Osteoblast (primary cell): ENCODE data around the gene LRRC4B. TPM values are rescaled to one million over a fixed set of nuclear protein-coding genes. Genes with fewer than 3 reads are reported as not detected.

Source experiments
- DNase-seq: peaks from one replicate; pipeline ENCODE4 v3.0.0; 2011; ENCODE audit warnings: low spot score, mixed read lengths; ENCODE audit not compliant: insufficient read length; ENCODE audit errors: missing footprints
- H2AFZ ChIP-seq: 2 replicates; pipeline ENCODE4 v1.6.0; 2011; ENCODE audit warnings: mild to moderate bottlenecking, low read length
- H3K27ac ChIP-seq: 2 replicates; pipeline ENCODE4 v1.5.1; 2011; ENCODE audit warnings: mild to moderate bottlenecking, low read depth, low read length, moderate library complexity
- H3K27me3 ChIP-seq: 2 replicates; pipeline ENCODE4 v1.6.0; 2012; ENCODE audit warnings: mild to moderate bottlenecking, control low read depth, inconsistent platforms, low read length, moderate library complexity; ENCODE audit not compliant: insufficient read depth
- H3K36me3 ChIP-seq: 2 replicates; pipeline ENCODE4 v1.5.1; 2011; ENCODE audit warnings: mild to moderate bottlenecking, low read length, control low read depth, moderate library complexity; ENCODE audit not compliant: insufficient read depth
- H3K4me1 ChIP-seq: 2 replicates; pipeline ENCODE4 v1.5.1; 2011; ENCODE audit warnings: mild to moderate bottlenecking, low read length, control low read depth, moderate library complexity; ENCODE audit not compliant: insufficient read depth
- H3K4me2 ChIP-seq: 2 replicates; pipeline ENCODE4 v1.6.0; 2011; ENCODE audit warnings: mild to moderate bottlenecking, low read length; ENCODE audit not compliant: insufficient read depth
- H3K4me3 ChIP-seq: fragments of 200-600 bp; sonication (generic); 3 replicates; pipeline ENCODE4 v1.5.1; 2012; ENCODE audit warnings: mild to moderate bottlenecking, low read length, inconsistent platforms; ENCODE audit not compliant: insufficient read depth
- H3K79me2 ChIP-seq: 2 replicates; pipeline ENCODE4 v1.6.0; 2012; ENCODE audit warnings: mild to moderate bottlenecking, low read length, control low read depth, inconsistent platforms; ENCODE audit not compliant: insufficient read depth
- H3K9me3 ChIP-seq: 2 replicates; pipeline ENCODE4 v1.5.1; 2011; ENCODE audit warnings: low read depth, low read length, control low read depth
- H4K20me1 ChIP-seq: 2 replicates; pipeline ENCODE4 v1.6.0; 2012; ENCODE audit warnings: mild to moderate bottlenecking, low read length, control low read depth; ENCODE audit not compliant: insufficient read depth
- CTCF ChIP-seq: IDR thresholded peaks from 2 replicates; pipeline ENCODE4 v1.5.1; 2011; ENCODE audit warnings: mild to moderate bottlenecking, low read depth, low read length, moderate library complexity; ENCODE audit errors: extremely low read depth
- total RNA-seq: library from RNA; depleted of rRNA; stranded (reverse); fragments of >200 nt; gene quantifications from 2 replicates; pipeline ENCODE4 v1.2.3, GENCODE V29; 2012

Gene LRRC4B
- total RNA-seq, 1 donor, result not detected

- no peak overlapping the region for H2AFZ ChIP-seq
- no peak for TF ChIP-seq CTCF
- H3K36me3 ChIP-seq, result no peaks in the 10 kb centered on the region
- H3K27ac ChIP-seq, result no peak overlapping the region
- DNase-seq, result peak; percentile 64
- no peaks in the 10 kb centered on the region for H3K9me3 ChIP-seq
- H3K4me2 ChIP-seq, result no peak overlapping the region
- no peaks in the 10 kb centered on the region for H3K79me2 ChIP-seq
- no peaks in the 10 kb centered on the region for H3K4me1 ChIP-seq
- peaks cover 14% of the 10 kb centered on the region for H3K27me3 ChIP-seq
- no peaks in the 10 kb centered on the region for H4K20me1 ChIP-seq
- H3K4me3 ChIP-seq, result no peak overlapping the region
These were observed 5.9 kb downstream of the LRRC4B start for GRCh38 chr19:50562329-50562728.

GRCh38 chr19:50559636-50560035, 8.6 kb downstream of the LRRC4B start:
- peaks cover 3% of the 10 kb centered on the region for H3K4me1 ChIP-seq
- H3K27ac ChIP-seq, result no peak overlapping the region
- no peak overlapping the region for H2AFZ ChIP-seq
- no peaks in the 10 kb centered on the region for H3K36me3 ChIP-seq
- TF ChIP-seq CTCF, result no peak
- peaks cover 9% of the 10 kb centered on the region for H3K27me3 ChIP-seq
- H3K9me3 ChIP-seq, result no peaks in the 10 kb centered on the region
- DNase-seq, result no peak
- H3K79me2 ChIP-seq, result no peaks in the 10 kb centered on the region
- H4K20me1 ChIP-seq, result no peaks in the 10 kb centered on the region
- H3K4me3 ChIP-seq, result no peak overlapping the region
- no peak overlapping the region for H3K4me2 ChIP-seq

- TF ChIP-seq CTCF, result no peak
- H3K27me3 ChIP-seq, result peaks cover 9% of the 10 kb centered on the region
- H3K4me3 ChIP-seq, result no peak overlapping the region
- H3K36me3 ChIP-seq, result no peaks in the 10 kb centered on the region
- no peaks in the 10 kb centered on the region for H3K79me2 ChIP-seq
- peak; percentile 73 for DNase-seq
- no peaks in the 10 kb centered on the region for H4K20me1 ChIP-seq
- H3K9me3 ChIP-seq, result no peaks in the 10 kb centered on the region
- H3K27ac ChIP-seq, result no peak overlapping the region
- peaks cover 3% of the 10 kb centered on the region for H3K4me1 ChIP-seq
- H2AFZ ChIP-seq, result no peak overlapping the region
- no peak overlapping the region for H3K4me2 ChIP-seq
These were observed 9.8 kb downstream of the LRRC4B start for GRCh38 chr19:50558449-50558848.

- peaks cover 3% of the 10 kb centered on the region for H3K4me1 ChIP-seq
- no peak for TF ChIP-seq CTCF
- H3K4me2 ChIP-seq, result no peak overlapping the region
- H3K79me2 ChIP-seq, result no peaks in the 10 kb centered on the region
- no peak for DNase-seq
- H3K9me3 ChIP-seq, result no peaks in the 10 kb centered on the region
- no peaks in the 10 kb centered on the region for H4K20me1 ChIP-seq
- H3K27me3 ChIP-seq, result peaks cover 9% of the 10 kb centered on the region
- H3K4me3 ChIP-seq, result no peak overlapping the region
- H2AFZ ChIP-seq, result no peak overlapping the region
- H3K36me3 ChIP-seq, result no peaks in the 10 kb centered on the region
- no peak overlapping the region for H3K27ac ChIP-seq
These were observed 10.2 kb downstream of the LRRC4B start for GRCh38 chr19:50558039-50558438.
